ENCODE results near the gene PLAC8. TPM values are rescaled to one million over a fixed set of nuclear protein-coding genes. Genes with fewer than 3 reads are reported as not detected.

PLAC8 gene
- total and polyA plus RNA-seq, 8 donors = 10.5 to 372 (median 47.3) TPM

DNA sequence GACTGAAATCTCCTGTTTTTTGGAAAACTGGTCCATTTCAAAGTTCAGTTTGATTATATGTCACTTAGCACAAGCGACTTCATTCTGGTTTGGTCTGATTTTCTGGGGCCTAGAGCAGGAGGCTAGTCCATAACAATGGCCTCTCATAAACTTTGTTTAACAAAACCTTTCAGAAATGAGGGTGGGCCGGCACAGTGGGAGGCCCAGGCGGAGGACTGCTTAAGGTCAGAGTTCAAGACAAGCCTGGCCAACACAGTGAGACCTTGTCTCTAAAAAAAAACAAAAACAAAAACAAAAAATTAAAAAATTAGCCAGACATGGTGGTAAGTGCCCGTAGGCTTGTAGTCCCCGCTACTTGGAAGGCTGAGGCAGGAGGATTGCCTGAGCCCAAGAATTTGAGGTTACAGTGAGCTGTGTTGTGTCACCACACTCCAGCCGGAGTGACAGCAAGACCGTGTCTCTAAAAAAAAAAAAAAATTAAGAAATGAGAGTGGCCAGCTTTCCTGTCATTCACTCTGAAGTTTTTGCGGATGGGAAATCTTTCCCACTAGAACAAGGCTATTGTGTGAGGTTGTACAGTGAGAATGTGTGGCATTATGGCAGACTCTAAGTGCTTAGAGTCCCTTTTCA, 1.2 kb upstream of the PLAC8 start:
- H3K4me3 ChIP-seq = no peak overlapping the region
- intact Hi-C loops (cut with DNase I; ENCODE audit: low total_unique reads) = no loop called here
- H3K9me3 ChIP-seq = no peaks in the 10 kb centered on the region
- peaks cover 0 to 23% (median 6%) of the 10 kb centered on the region in 4 donors for H3K4me1 ChIP-seq
- no peaks in the 10 kb centered on the region for H3K36me3 ChIP-seq
- no peaks in the 10 kb centered on the region for H3K27me3 ChIP-seq
- 74 to 84% (median 76%) methylated on average over 8 of the region's 8 CpGs for WGBS, 5 donors
- TF ChIP-seq EP300 (IDR thresholded peaks at IDR 0.05) (no peak), POLR2A (IDR thresholded peaks at IDR 0.05) (no peak), POLR2AphosphoS5 (IDR thresholded peaks at IDR 0.05) (no peak)
- TF ChIP-seq, protein P1, sequence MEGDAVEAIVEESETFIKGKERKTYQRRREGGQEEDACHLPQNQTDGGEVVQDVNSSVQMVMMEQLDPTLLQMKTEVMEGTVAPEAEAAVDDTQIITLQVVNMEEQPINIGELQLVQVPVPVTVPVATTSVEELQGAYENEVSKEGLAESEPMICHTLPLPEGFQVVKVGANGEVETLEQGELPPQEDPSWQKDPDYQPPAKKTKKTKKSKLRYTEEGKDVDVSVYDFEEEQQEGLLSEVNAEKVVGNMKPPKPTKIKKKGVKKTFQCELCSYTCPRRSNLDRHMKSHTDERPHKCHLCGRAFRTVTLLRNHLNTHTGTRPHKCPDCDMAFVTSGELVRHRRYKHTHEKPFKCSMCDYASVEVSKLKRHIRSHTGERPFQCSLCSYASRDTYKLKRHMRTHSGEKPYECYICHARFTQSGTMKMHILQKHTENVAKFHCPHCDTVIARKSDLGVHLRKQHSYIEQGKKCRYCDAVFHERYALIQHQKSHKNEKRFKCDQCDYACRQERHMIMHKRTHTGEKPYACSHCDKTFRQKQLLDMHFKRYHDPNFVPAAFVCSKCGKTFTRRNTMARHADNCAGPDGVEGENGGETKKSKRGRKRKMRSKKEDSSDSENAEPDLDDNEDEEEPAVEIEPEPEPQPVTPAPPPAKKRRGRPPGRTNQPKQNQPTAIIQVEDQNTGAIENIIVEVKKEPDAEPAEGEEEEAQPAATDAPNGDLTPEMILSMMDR (IDR thresholded peaks at IDR 0.05) = no peak
- peak overlapping the region in 3 of 5 donors; percentile 83 to 90 (median 85) for H3K27ac ChIP-seq
- no peak for DNase-seq

DNA sequence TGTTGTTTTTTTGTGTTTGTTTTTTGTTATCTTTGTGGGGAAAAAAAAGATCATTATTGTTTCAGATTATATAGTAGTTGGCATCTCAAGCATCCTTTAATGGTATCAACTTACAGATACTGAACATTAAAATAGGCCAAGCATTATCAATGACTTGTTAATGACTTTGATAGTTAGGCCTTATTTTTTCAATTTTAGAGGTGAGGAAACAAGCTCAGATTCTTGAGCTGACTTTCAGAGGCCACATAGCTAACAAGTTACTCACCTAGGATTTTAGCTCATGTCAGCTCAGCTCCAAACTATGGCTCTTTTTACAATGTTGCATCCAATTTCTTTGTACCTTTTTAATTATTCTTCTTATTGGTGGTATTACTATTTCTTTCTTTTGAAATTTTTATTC, 471 bp upstream of the PLAC8 start:
- TF ChIP-seq POLR2A (IDR thresholded peaks at IDR 0.05) (no peak), POLR2AphosphoS5 (IDR thresholded peaks at IDR 0.05) (no peak), EP300 (IDR thresholded peaks at IDR 0.05) (no peak)
- TF ChIP-seq, protein P1 (IDR thresholded peaks at IDR 0.05) = no peak
- Histone ChIP-seq H3K27ac (peak overlapping the region in 4 of 5 donors; percentile 79 to 90 (median 84)), H3K4me3 (no peak overlapping the region), H3K36me3 (no peaks in the 10 kb centered on the region), H3K27me3 (no peaks in the 10 kb centered on the region), H3K9me3 (no peaks in the 10 kb centered on the region), H3K4me1 (peaks cover 0 to 29% (median 11%) of the 10 kb centered on the region in 4 donors)
- DNase-seq = peak in 1 of 2 donors; percentile 37
- intact Hi-C loops (cut with DNase I; ENCODE audit: low total_unique reads) = no loop called here

DNA sequence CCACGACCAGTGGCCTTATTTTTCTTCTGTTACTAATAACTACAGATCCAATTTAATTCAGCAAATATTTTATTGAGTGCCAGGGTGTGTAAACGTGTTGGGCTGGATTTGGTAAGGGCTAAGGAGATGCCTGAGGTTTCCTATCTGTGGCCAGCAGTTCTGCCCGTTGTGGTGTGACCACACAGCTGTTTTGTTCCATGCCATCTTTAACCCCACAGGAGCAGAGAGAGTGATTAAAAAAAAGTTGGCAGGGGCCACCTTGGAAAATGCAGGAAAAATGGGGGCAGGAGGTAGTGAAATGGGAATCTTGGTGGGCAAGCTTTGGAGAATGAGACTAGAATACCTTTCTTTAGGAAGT, 1.1 kb downstream of the PLAC8 start:
- TF ChIP-seq, protein P1 (IDR thresholded peaks at IDR 0.05) = no peak
- no peak for TF ChIP-seq POLR2AphosphoS5 (IDR thresholded peaks at IDR 0.05)
- no peak for TF ChIP-seq EP300 (IDR thresholded peaks at IDR 0.05)
- TF ChIP-seq POLR2A (IDR thresholded peaks at IDR 0.05) = no peak
- peak in 1 of 2 donors; percentile 31 for DNase-seq
- H3K4me3 ChIP-seq = peak overlapping the region; percentile 9 to 41 (median 36)
- H3K4me1 ChIP-seq = peaks cover 5 to 39% (median 19%) of the 10 kb centered on the region in 4 donors
- intact Hi-C loops (cut with DNase I; ENCODE audit: low total_unique reads) = no loop called here
- peaks cover 0 to 4% (median 0%) of the 10 kb centered on the region in 3 donors for H3K27me3 ChIP-seq
- H3K9me3 ChIP-seq = no peaks in the 10 kb centered on the region
- WGBS, 5 donors = 23 to 47% (median 37%) methylated on average over 3 of the region's 3 CpGs
- peak overlapping the region; percentile 77 to 90 (median 83) for H3K27ac ChIP-seq
- no peaks in the 10 kb centered on the region for H3K36me3 ChIP-seq

DNA sequence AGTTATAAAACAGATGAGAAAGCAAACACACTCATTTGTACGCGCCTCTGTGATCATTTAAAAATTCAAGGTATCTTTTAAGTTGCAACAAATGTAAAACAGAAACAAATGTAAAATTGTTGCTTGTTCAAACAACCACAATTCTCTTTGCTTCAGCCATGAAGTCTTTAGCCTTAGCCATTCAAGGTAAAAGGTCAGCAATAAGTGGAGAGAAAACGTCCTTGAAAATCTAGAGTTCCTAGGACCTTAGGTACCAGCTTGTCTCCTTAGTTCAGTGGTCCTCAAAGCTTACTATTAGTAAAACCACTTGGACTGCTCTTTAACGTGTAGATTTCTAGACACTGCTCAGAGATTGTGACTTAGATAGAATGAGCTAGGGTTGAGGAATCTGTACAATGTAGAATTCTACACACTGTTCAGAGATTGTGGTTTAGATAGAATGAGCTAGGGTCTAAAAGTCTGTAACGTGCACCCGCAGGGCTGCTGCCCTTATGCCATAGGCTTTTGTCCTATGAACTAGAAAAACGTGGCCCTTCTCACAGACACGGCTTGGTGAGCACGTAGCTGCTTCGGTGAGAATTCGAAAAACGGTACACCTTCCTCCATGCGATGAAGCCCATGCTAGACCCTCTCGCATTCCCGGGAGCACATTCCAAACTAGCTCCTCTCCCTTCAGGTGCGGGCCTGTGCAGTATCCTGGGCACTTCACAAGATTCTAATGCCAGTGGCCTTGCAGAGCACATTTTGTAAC, 1.7 kb downstream of the PLAC8 start:
- peaks cover 5 to 39% (median 19%) of the 10 kb centered on the region in 4 donors for H3K4me1 ChIP-seq
- whole genome bisulfite sequencing, 5 donors = 37 to 60% (median 50%) methylated on average over 16 of the region's 16 CpGs
- no peaks in the 10 kb centered on the region for H3K9me3 ChIP-seq
- DNase-seq = peak in 1 of 2 donors; percentile 38
- peak overlapping the region; percentile 77 to 90 (median 83) for H3K27ac ChIP-seq
- intact Hi-C loops (cut with DNase I; ENCODE audit: low total_unique reads) = no loop called here
- no peaks in the 10 kb centered on the region for H3K36me3 ChIP-seq
- H3K4me3 ChIP-seq = peak overlapping the region; percentile 9 to 41 (median 36)
- peaks cover 0 to 4% (median 0%) of the 10 kb centered on the region in 3 donors for H3K27me3 ChIP-seq
- TF ChIP-seq, protein P1 (IDR thresholded peaks at IDR 0.05) = no peak
- TF ChIP-seq POLR2A (IDR thresholded peaks at IDR 0.05) = no peak
- TF ChIP-seq EP300 (IDR thresholded peaks at IDR 0.05) = no peak
- TF ChIP-seq POLR2AphosphoS5 (IDR thresholded peaks at IDR 0.05) = no peak

Data from stomach (tissue), 9 donors.